ENCODE data around the gene MPDZ. TPM values are rescaled to one million over a fixed set of nuclear protein-coding genes. Genes with fewer than 3 reads are reported as not detected.
"Not testable (repeated sequence)": the region's sequence is repeated elsewhere in the genome, so short reads cannot be mapped to it uniquely, and the experiment has no call there.

MPDZ gene
- total RNA-seq, 2 donors from 2014 or later: 57.3 to 61.5 TPM

DNA sequence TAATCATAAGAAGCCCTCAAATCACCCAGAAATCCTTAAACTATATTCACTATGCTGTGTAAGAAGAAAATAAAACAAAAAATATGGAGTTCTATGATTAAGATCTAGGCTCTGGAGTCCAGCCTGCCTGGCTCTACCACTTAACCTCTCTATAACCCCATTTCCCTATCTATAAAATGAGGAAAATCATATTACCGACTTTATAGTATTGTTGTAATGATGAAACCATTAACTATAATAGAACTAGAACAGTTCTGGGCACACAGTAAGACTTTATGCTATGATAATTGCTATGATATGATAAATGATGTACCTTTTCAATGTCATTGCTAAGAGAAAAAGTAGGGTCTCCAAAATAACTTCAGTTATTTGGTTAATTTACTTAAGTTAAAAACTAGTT, 40.3 kb downstream of the MPDZ start:
- Histone ChIP-seq H3K4me3 (no peak overlapping the region), H3K36me3 (no peaks in the 10 kb centered on the region), H3K27me3 (no peaks in the 10 kb centered on the region), H3K4me1 (peaks cover 0 to 3% of the 10 kb centered on the region in 2 donors), H3K27ac (no peak overlapping the region), H3K9me3 (no peaks in the 10 kb centered on the region)
- TF ChIP-seq, protein P1, sequence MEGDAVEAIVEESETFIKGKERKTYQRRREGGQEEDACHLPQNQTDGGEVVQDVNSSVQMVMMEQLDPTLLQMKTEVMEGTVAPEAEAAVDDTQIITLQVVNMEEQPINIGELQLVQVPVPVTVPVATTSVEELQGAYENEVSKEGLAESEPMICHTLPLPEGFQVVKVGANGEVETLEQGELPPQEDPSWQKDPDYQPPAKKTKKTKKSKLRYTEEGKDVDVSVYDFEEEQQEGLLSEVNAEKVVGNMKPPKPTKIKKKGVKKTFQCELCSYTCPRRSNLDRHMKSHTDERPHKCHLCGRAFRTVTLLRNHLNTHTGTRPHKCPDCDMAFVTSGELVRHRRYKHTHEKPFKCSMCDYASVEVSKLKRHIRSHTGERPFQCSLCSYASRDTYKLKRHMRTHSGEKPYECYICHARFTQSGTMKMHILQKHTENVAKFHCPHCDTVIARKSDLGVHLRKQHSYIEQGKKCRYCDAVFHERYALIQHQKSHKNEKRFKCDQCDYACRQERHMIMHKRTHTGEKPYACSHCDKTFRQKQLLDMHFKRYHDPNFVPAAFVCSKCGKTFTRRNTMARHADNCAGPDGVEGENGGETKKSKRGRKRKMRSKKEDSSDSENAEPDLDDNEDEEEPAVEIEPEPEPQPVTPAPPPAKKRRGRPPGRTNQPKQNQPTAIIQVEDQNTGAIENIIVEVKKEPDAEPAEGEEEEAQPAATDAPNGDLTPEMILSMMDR (IDR thresholded peaks at IDR 0.05): no peak
- no peak for DNase-seq (ENCODE audit: low spot score)

DNA sequence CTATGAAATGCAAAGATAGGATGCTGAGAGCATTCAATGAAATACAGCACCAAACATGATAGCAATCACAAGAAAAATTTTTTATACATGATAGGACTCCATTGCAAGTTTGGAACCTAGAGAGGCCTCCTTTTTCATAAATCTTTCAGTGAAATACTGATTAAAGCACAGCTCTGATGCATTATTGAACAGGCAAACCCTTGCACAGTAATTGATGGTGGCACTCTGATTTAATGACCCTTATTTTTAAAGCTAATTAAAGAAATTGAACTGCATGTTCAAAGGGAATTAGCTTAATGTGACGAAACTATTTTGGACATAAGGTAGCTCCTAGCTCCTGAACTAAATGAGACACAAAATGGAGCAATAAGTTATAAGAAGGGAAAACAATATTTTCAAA, 44.6 kb downstream of the MPDZ start:
- Histone ChIP-seq H3K4me1 (no peaks in the 10 kb centered on the region), H3K27me3 (no peaks in the 10 kb centered on the region), H3K4me3 (no peak overlapping the region), H3K36me3 (no peaks in the 10 kb centered on the region), H3K9me3 (no peaks in the 10 kb centered on the region), H3K27ac (no peak overlapping the region)
- no peak for DNase-seq (ENCODE audit: low spot score)
- TF ChIP-seq, protein P1 (IDR thresholded peaks at IDR 0.05): no peak

DNA sequence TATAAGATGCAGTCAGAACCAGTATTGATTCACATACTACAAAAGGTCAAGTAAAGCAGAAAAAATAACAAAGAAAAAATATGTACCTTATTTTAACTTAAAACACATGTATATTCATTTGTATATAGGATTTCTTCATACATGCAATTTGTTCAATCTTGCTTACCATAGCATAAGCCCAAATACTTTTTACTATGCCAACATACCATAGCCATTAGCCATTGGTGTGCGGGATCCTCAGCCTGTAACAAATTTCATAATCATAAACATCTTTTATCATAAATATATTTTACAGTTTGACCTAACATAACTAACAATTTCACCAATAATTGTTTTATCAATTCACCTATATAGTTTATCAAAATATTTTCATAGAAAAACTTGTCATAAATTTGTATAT, 51.1 kb downstream of the MPDZ start:
- no peaks in the 10 kb centered on the region for H3K9me3 ChIP-seq
- TF ChIP-seq, protein P1 (IDR thresholded peaks at IDR 0.05): no peak
- no peaks in the 10 kb centered on the region for H3K36me3 ChIP-seq
- no peak overlapping the region for H3K27ac ChIP-seq
- no peaks in the 10 kb centered on the region for H3K4me1 ChIP-seq
- H3K27me3 ChIP-seq: no peaks in the 10 kb centered on the region
- no peak overlapping the region for H3K4me3 ChIP-seq
- DNase-seq (ENCODE audit: low spot score): no peak

DNA sequence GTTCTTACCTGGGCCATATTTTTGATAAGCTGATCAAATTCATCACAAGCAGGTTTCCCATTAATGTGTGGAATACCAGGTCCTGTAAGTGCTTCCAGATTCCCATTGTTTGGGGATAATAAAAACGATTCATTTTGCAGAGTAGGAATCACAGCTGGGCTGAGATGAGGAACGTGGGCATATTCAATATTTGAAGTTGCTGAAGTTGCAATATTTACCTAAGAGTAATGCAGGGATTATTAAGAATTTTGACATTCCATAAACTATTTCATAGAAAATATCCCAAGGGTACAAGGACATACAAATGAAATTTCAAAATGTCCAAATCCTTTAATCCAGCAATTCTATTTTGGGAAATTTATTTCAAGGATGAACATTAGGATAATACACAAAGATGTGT, 55.1 kb downstream of the MPDZ start:
- Histone ChIP-seq H3K4me1 (no peaks in the 10 kb centered on the region), H3K27me3 (no peaks in the 10 kb centered on the region), H3K9me3 (no peaks in the 10 kb centered on the region), H3K4me3 (no peak overlapping the region), H3K36me3 (peaks cover 5% of the 10 kb centered on the region), H3K27ac (no peak overlapping the region)
- DNase-seq (ENCODE audit: low spot score): no peak
- TF ChIP-seq, protein P1 (IDR thresholded peaks at IDR 0.05): no peak

DNA sequence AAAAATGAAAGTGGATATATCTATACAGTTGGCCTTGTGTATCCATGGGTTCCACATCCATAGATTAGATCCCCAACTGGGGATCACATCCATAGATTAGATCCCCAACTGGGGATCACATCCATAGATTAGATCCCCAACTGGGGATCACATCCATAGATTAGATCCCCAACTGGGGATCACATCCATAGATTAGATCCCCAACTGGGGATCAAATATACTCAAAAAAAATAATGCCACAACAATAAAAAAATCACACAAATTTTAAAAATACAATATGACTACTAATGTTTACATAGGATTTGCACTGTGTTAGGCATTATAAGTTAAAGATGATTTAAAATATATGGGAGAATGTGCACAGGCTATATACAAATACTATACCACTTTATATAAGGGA, 56.8 kb downstream of the MPDZ start:
- not testable (repeated sequence) for H3K36me3 ChIP-seq; H3K27ac ChIP-seq; DNase-seq (ENCODE audit: low spot score); H3K4me1 ChIP-seq; H3K9me3 ChIP-seq; H3K27me3 ChIP-seq; H3K4me3 ChIP-seq

DNA sequence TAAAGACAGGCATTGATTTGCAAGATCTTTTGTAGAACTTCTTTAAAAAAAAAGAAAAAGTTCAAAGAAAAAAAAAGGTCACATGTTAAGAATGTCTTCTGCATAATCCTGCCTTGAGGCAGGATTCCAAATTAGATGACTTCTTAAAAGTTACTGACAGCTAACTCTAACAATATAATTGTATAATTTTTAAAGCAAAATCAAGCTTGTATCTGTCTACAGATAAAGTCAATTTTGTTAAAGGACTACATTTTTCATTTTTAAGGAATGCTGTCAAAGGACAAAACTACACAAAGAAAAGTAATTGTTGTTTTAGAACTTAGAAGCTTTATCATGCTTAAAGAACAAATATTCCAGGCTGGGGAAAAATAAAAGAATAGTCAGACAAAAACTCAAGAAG, 57.8 kb downstream of the MPDZ start:
- TF ChIP-seq, protein P1 (IDR thresholded peaks at IDR 0.05): no peak
- peaks cover 10% of the 10 kb centered on the region for H3K36me3 ChIP-seq
- H3K4me1 ChIP-seq: no peaks in the 10 kb centered on the region
- H3K27me3 ChIP-seq: no peaks in the 10 kb centered on the region
- H3K4me3 ChIP-seq: no peak overlapping the region
- H3K27ac ChIP-seq: no peak overlapping the region
- DNase-seq (ENCODE audit: low spot score): no peak
- H3K9me3 ChIP-seq: no peaks in the 10 kb centered on the region

Data from right atrium auricular region (tissue), 2 donors.